Thyroid gland (tissue), 4 donors: ENCODE data around the gene SRP72. TPM values are rescaled to one million over a fixed set of nuclear protein-coding genes. Genes with fewer than 3 reads are reported as not detected.

Experiments used
- DNase-seq, 2 donors: peaks; one replicate each; pipeline ENCODE4 v3.0.0-alpha.2; 2019
- H3K27ac ChIP-seq, 3 donors: fragments of 200-600 bp; sonication (generic); 1 replicate in 2 of 3; 2 replicates in 1 of 3; pipeline ENCODE4 v1.5.1; 2016 to 2019; ENCODE audit warnings: mild to moderate bottlenecking in 1 of 3, moderate library complexity in 1 of 3
- H3K27me3 ChIP-seq: fragments of 200-600 bp; sonication (generic); one replicate; pipeline ENCODE4 v1.5.1; 2019
- H3K36me3 ChIP-seq, 2 donors: fragments of 200-600 bp; sonication (generic); one replicate each; pipeline ENCODE4 v1.5.1; 2016 to 2019
- H3K4me1 ChIP-seq, 2 donors: fragments of 200-600 bp; sonication (generic); one replicate each; pipeline ENCODE4 v1.5.1; 2017 to 2019
- H3K4me3 ChIP-seq, 3 donors: fragments of 200-600 bp; sonication (generic); replicated peaks in 1 of 3; 1 replicate in 2 of 3; 2 replicates in 1 of 3; pipeline ENCODE4 v1.5.1; 2016; ENCODE audit warnings: mild to moderate bottlenecking in 1 of 3
- H3K9me3 ChIP-seq: fragments of 200-600 bp; sonication (generic); one replicate; pipeline ENCODE4 v1.5.1; 2017
- CTCF ChIP-seq, 6 experiments: fragments of 200-600 bp in 3 of 6; fragments of 450-650 bp in 3 of 6; sonication (generic) in 3 of 6; IDR thresholded peaks; one replicate each; pipeline ENCODE4 v1.5.1; 2016 to 2019; ENCODE audit warnings: antibody characterized with exemption in 6 of 6, mild to moderate bottlenecking in 2 of 6, inconsistent platforms in 1 of 6, moderate library complexity in 1 of 6
- POLR2A ChIP-seq, 2 donors: fragments of 450-650 bp; IDR thresholded peaks; one replicate each; pipeline ENCODE4 v1.6.1; 2017; ENCODE audit warnings: antibody characterized with exemption in 2 of 2, mild to moderate bottlenecking in 2 of 2, moderate library complexity in 1 of 2
- WGBS, 2 donors: methylation state at CpG; one replicate each; pipeline ENCODE4 v1.1.5; 2017; 5-methylcytosine and 5-hydroxymethylcytosine counted together
- intact Hi-C: fragments of 100-400 bp; cut with DNase I; formaldehyde crosslinking; loops from one replicate; pipeline ENCODE4 v1.15.1; 2023
- total RNA-seq, 4 donors: library from RNA; depleted of rRNA; stranded (reverse); fragments of >200 nt; gene quantifications; one replicate each; pipeline ENCODE4 v1.2.3, GENCODE V29; 2016

The SRP72 gene
- total RNA-seq, 4 donors from 2014 or later: 57.6 to 67.6 (median 59.7) TPM

- Histone ChIP-seq H3K36me3 (no peaks in the 10 kb centered on the region), H3K27ac (no peak overlapping the region), H3K27me3 (no peaks in the 10 kb centered on the region), H3K4me3 (no peak overlapping the region), H3K9me3 (no peaks in the 10 kb centered on the region), H3K4me1 (peaks cover 0 to 2% of the 10 kb centered on the region in 2 donors)
- WGBS, 2 donors: 80 to 92% methylated on average over 7 of the region's 7 CpGs
- DNase-seq: no peak
- no peak for TF ChIP-seq CTCF (IDR thresholded peaks at IDR 0.05)
- TF ChIP-seq POLR2A (IDR thresholded peaks at IDR 0.05): no peak
- intact Hi-C loops: loop anchor here (10.0 kb wide), 1 partner anchor 111 kb away; no protein-coding TSS in a partner anchor
Observed at GRCh38 chr4:56535915-56536314, 68.5 kb downstream of the SRP72 start.

- TF ChIP-seq CTCF (IDR thresholded peaks at IDR 0.05) (no peak), POLR2A (IDR thresholded peaks at IDR 0.05) (no peak)
- no peak for DNase-seq
- Histone ChIP-seq H3K27me3 (no peaks in the 10 kb centered on the region), H3K27ac (no peak overlapping the region), H3K9me3 (no peaks in the 10 kb centered on the region), H3K36me3 (no peaks in the 10 kb centered on the region), H3K4me1 (no peaks in the 10 kb centered on the region), H3K4me3 (no peak overlapping the region)
- intact Hi-C loops: loop anchor here (10.0 kb wide), 1 partner anchor 112 kb away; no protein-coding TSS in a partner anchor
- WGBS, 2 donors: 98 to 100% methylated on average over 1 of the region's 1 CpG
Observed at GRCh38 chr4:56537147-56537546, 69.7 kb downstream of the SRP72 start.

- Histone ChIP-seq H3K4me3 (no peak overlapping the region), H3K27me3 (no peaks in the 10 kb centered on the region), H3K4me1 (peaks cover 4 to 6% of the 10 kb centered on the region in 2 donors), H3K9me3 (no peaks in the 10 kb centered on the region), H3K36me3 (no peaks in the 10 kb centered on the region), H3K27ac (no peak overlapping the region)
- 94% methylated on average over 4 of the region's 4 CpGs for WGBS, 2 donors
- DNase-seq: no peak
- TF ChIP-seq CTCF (IDR thresholded peaks at IDR 0.05) (no peak), POLR2A (IDR thresholded peaks at IDR 0.05) (no peak)
- intact Hi-C loops: no loop called here
Observed at GRCh38 chr4:56540826-56541225, 73.4 kb downstream of the SRP72 start.

- no peaks in the 10 kb centered on the region for H3K36me3 ChIP-seq
- 3 to 4% methylated on average over 26 to 27 of the region's 33 CpGs for WGBS, 2 donors
- no peaks in the 10 kb centered on the region for H3K9me3 ChIP-seq
- H3K4me1 ChIP-seq: peaks cover 4 to 6% of the 10 kb centered on the region in 2 donors
- peak; percentile 87 to 89 for DNase-seq
- intact Hi-C loops: no loop called here
- H3K27me3 ChIP-seq: no peaks in the 10 kb centered on the region
- no peak overlapping the region for H3K27ac ChIP-seq
- peak overlapping the region in 1 of 3 donors; percentile 24 for H3K4me3 ChIP-seq
- TF ChIP-seq CTCF (IDR thresholded peaks at IDR 0.05) (peak; percentile 82 to 99 (median 94)), POLR2A (IDR thresholded peaks at IDR 0.05) (no peak)
Observed at GRCh38 chr4:56544573-56545131, 77.2 kb downstream of the SRP72 start.

- intact Hi-C loops: no loop called here
Observed at GRCh38 chr4:56550642-56551041, 83.2 kb downstream of the SRP72 start.

More at GRCh38 chr4:56550642-56551041, 83.2 kb downstream of the SRP72 start:
- TF ChIP-seq CTCF (IDR thresholded peaks at IDR 0.05) (no peak), POLR2A (IDR thresholded peaks at IDR 0.05) (no peak)
- no peaks in the 10 kb centered on the region for H3K27me3 ChIP-seq
- no peak overlapping the region for H3K27ac ChIP-seq
- no peaks in the 10 kb centered on the region for H3K36me3 ChIP-seq
- no peaks in the 10 kb centered on the region for H3K9me3 ChIP-seq
- DNase-seq: no peak
- no peaks in the 10 kb centered on the region for H3K4me1 ChIP-seq
- no peak overlapping the region for H3K4me3 ChIP-seq
- 75% methylated on average over 8 of the region's 8 CpGs for WGBS, 2 donors
